GM18909 (cell line): ENCODE results near the gene VAV2.

Source experiments
- ATAC-seq: cut with Tn5 transposase; IDR thresholded peaks from one replicate; pipeline ENCODE4 v1.9.1; 2021; ENCODE audit warnings: mild to moderate bottlenecking; ENCODE audit not compliant: unreplicated experiment, poor library complexity

Gene VAV2

DNA sequence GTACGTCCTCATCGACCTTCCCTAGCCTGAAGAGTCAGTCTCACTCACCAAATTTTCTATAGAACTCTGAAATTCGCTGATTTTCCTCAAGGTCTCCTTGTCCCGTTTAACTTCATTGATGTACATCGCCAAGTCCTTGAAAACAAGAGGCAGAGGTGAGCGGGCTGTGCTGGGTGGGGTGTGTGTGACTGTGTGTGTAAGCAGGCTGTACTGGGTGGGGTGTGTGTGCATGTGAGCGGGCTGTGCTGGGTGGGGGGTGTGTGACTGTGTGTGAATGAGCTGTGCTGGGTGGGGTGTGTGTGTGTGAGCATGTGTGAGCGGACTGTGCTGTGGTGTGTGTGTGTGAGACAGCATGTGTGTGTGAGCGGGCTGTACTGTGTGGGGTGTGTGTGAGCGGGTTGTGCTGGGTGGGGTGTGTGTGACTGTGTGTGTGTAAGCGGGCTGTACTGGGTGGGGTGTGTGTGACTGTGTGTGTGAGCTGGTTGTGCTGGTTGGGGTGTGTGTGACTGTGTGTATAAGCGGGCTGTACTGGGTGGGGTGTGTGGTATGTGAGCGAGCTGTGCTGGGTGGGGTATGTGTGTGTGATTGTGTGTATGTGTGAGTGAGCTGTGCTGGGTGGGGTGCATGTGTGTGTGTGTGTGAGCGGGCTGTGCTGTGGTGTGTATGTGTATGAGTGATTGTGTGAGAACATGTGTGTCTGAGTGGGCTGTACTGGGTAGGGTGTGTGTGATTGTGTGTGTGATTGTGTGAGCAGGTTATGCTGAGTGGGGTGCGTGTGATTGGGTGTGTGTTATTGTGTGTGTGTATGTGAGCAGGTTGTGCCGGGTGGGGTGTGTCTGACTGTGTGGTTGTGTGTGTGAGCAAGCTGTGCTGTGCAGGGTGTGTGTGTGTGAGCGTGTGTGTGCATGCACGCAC lies 200.1 kb downstream of the VAV2 start:
- no peak for ATAC-seq

DNA sequence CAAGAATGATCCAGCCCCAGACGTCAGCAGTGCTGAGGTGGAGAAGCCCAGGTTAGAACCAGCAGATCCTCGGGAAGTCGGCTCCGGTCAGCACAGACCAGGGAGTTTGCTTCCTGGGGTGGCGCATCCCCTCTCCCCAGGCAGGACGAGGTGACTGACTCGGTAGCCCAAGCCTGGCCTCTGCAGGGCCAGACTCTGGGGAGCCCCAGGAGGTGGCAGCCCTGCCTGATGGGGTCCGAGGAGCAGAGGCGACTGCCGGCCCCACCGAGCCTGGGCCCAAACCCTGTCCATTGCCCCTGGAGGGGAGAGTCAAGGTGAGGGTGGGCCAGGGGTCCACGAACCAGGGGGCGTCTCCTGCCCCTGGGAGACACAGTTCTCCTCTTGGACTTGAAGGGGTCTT lies 201.1 kb downstream of the VAV2 start:
- ATAC-seq, result no peak

DNA sequence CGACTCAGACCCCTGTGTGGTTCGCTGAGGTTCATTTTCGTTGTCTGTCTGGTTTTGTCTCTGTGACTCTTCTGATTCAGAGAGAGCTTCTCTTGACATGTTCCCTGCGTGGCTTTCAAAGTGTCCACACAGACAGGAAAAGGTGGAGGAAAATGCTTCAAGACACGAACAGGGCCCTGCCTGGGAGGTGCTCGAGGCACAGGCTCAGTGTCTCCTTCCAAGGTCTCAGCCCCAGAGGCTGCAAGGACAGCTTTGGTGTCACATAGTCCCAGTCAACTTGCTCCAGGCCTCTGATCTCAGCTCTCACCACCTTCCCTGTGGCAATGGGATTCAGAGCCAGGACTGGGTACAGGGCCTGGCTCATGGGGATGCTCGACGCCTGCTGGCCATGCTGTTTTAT lies 202.3 kb downstream of the VAV2 start:
- no peak for ATAC-seq

DNA sequence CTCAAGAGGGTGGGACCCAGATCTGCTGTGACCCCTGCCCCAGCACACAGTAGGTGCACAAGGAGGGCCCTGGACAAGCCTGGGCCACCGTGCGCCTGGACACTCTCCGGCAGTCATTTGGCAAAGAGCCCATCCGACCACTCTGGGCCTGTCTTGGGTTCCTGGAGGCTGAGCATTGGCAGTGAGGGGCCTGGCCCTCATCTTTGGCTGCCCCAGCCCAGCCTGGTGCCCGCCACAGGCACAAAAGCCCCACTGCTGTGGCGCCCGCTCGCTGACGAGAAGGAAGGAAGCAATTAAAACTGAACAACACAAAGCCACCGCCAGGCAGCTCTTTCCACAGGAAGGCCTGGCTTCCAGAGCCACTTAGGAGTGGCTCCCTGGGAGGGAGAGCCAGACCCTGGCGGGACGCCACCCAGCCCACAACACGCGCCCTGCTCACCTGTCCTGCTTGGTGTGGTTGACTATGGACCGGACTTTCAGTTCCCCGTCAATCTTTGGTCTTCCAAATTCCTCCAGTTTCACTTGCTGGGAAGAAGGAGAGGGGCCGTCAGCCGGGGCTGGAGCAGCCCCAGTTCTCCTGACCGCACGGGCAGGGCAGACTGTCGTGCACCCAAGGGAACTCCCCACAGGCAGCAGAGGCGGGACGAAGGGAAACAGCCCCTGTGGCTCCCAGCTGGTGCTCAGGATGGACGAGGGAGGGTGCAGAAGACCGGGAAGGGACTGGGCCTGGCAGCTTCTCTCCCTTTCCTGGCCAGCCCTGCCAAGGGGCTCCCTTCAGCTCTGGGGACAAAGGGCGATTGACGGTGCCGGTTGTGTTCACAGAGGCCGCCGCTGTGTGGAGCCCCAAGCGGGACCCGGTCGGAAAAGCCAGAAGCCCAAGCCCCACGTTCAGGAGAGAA lies 203.1 kb downstream of the VAV2 start:
- ATAC-seq, result no peak

DNA sequence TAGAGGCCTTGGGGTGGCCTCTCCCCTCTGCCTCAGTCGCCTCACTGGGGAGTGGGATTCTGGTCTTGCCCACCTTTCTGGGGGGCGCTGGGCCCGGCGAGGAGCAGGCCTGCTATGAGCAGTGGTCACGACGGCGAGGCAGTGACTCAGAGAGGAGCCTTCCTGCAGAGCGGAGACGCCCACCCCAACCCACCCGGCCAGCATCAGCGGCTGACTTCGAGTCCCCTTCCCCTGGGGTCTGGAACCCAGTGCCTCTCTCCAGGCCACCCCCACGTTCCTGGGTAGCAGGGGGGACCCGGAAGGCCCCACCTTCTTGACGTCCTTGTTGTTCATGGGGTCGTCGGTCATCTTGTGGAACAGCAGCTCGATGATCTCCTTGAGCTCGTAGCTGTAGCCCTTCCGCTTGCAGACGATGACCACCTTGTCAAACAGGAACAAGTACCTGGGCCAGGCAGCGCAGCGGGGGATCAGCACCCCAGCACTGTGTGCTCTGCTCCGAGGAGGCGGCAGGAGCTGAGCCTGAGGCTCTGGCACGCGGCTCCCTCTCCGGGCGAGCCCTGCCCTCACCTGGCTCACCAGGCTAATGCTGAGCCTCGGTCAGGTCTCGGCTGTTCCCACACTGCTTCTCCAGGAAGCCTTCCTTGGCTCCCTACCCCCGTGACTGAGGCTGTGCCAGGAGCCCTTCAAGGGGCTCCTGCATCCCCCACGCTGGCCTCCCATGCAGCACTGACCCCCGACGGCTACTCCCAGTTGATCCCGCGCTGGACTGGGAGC lies 203.9 kb downstream of the VAV2 start:
- ATAC-seq, result no peak

DNA sequence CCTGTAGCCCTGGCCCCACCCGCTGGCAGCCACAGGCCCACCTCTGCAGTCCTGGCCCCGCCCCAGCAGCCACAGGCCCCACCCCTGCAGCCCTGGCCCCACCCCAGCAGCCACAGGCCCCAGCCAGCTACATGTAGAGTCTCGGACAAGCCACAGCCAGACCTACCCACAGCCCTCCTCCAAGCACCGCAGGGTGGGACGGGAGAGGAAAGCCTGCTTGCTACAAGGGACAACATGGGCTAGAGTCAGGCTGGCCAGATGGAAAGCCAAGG lies 204.4 kb downstream of the VAV2 start:
- ATAC-seq, result peak; percentile 62

DNA sequence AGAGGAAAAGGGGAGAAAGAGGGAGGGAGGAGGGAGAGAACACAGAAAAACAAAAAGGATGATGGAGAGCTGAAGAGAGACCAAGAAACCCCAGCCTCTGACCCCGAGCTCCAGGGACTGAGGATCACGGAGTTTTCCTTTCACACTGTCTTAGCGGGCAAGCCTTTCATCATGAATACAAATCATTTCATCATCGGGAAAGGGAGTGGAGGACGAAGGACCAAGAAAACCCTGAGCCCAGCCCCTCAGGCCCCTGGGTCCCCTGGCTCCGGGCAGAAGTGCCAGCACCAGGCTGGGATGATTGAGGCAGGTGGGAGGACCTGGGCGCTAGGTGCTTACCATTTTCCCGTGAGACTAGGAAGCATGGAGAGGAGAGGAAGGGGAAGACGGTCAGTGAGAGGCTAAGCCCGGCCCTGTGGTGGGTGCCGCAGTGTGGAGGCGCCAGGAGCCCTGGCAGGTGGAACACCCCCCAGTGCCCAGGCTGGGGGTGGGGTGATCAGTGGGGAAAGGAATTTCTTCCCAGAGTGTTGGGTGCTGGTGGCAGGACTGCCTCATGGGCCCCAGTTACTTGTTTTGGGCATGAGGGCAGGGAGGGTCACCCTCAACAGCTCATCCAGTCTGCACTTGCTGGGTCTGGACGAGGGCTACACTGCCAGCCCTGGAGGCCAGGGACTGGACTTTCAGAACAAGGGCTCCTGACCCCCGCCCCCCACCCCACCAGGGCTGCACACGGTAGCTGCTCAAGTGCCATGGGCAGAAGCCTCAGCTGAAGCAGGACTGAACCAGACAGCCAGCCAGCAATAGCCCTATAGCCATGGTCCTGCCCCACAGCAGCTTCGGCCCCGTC lies 205.0 kb downstream of the VAV2 start:
- ATAC-seq, result no peak

DNA sequence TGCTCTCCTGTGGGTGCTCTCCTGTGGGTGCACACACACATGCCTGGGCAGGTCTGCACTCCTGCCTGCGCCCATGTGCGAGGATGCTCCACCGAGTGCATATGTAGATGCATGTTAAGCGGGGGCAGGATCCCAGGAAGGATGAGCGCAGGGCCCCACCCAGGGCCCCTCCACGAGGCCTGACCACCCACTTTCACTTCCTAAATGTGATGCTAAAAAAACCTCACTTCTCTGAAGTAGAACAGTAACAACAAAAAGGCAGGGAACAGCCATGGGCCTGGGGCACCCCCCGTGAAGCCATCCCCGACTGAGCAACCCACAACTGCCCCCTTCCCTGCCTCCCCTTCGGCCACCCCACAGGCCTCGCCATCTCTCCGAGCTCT lies 205.8 kb downstream of the VAV2 start:
- no peak for ATAC-seq

DNA sequence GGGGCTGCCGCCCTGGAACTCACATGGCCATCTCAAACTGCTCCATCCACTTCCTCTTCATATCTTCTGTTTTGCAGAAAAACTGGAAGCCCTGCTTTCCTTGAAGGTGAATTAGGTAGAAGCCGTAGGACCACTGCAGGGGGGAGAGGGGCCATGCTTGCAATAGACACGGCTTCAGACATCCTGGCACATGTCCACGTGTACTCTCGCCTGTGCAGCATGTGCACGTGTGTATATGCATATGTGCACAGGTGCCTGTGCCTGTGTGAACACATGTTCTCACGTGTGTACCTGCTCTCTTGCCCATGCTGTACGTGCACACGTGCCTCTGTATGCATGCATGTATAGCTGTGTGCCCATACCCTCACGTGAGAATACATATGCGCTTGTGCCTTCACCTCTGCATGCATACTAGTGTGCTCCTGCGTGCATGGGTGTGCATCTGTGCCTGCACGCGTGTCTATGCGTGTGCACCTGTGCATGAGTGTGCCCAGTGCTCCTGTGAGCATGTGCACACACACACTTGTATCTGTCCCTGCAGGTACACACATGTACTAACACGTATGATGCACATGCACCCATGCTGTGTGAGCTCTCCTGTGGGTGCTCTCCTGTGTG lies 206.3 kb downstream of the VAV2 start:
- ATAC-seq, result no peak

DNA sequence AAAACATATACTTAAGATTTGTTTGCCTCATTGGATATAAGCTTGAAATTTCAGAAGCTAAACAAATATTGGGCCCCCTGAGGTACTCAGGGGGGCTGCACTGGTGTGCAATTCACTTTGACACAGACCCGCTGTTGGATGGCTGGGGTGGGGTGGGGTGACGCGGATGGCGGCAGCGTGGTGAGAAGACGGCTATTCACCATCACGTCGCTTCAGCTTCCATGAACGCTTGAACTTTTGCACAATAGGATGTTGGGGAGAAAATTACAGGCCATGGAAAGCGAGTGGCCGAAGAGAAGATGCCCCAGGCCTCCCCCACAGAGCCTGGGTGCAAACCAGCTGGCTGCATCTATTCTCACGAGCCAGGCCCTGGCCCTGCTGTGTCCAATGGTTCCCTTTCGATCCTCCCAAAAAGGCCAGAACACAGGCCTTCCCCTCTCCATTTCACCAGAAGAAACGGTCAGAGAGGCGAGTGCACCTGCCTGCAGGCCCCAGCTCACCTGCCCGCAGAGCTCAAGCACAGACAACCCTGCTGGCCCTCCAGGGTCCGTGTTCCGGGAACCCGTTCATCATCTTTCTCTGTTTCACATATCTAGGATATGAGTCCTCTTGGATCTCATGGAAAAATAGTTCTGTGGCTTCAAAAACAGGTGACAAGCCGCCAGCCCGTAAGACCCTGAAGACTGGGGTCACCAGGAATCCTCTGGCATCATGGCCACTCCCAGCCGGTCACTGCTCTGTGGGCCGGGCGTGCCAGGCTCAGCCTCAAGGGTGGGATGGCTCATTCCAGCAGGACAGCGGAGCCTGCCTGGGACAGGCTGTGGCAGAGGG lies 207.2 kb downstream of the VAV2 start:
- ATAC-seq, result no peak

DNA sequence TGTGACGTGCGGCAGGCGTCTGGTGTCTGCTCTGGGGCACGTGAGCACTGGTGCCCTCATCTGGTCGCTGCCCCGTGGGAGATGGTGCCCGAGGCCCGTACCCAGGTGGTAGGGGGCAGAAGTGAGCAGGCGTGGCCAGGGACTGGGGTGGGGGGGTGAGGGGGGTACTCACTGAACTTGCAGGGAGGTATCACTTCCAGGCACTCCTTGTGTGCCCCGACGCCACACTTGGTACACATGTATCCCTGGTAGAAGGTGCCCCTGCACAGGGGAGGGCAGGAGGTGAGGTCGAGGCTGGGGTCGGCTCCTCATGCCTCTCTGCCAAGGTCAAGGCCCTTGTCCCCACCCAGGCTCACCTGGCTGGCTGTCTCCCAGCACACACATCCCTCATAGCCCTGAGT lies 208.8 kb downstream of the VAV2 start:
- no peak for ATAC-seq

DNA sequence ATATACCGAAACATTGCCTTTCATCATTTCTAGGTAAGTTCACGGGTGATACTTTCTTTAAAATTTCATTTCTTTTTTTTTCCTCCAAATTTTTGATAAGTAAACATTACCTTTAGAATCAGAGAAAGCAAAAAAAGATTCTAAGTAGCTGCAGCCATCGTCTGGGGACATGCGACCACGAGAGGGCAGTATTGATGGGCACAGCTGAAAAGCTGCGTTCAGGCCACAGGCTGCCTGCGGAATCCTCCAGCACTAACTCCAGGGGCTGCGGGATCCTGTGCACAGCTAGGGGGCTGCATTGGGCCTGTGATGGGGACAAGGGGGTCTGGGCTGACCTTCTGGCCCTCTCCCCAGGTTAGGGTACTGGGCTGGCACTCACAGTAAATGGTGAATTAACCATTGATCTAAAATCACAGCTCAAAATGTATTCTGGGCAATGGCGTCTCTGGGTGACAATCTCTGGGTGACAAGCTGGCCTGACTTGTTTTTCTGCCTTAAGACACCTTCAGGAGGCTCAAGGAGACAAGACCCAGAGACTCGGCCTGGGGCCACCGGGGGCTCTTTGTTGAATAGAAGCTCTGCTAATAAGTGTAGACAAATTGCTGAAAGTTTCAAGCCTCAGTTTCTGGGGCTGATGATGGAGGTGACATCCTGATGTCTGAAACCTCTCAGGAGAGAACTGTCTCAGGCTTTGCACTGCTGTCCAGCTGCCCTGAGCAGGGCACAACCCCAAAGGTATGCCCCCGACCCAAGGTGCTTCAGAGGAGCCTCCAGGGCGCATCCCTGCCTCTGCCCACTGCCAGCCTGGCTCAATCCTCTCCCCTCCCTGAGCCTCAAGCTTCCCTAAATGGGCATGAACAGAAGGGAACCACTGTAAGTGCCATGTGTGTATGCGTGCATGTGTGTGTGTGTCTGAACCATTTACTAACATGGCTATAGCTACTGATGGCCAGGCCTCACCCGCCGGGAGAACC lies 209.7 kb downstream of the VAV2 start:
- ATAC-seq, result no peak

DNA sequence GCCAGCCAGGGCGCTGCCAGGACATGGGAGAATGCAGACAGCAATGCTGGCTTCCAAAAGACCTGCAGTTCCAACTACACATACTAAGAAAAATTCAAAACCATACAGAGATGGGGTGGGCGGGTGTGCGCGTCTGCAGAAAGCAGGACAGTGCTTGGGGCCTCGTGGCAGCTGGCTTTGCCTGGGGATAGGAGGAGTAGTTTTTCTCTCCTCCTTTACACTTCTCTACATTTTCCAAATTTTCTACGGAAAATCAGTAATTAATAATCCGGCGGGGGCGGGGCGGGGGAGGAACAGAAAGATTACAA lies 210.3 kb downstream of the VAV2 start:
- no peak for ATAC-seq

DNA sequence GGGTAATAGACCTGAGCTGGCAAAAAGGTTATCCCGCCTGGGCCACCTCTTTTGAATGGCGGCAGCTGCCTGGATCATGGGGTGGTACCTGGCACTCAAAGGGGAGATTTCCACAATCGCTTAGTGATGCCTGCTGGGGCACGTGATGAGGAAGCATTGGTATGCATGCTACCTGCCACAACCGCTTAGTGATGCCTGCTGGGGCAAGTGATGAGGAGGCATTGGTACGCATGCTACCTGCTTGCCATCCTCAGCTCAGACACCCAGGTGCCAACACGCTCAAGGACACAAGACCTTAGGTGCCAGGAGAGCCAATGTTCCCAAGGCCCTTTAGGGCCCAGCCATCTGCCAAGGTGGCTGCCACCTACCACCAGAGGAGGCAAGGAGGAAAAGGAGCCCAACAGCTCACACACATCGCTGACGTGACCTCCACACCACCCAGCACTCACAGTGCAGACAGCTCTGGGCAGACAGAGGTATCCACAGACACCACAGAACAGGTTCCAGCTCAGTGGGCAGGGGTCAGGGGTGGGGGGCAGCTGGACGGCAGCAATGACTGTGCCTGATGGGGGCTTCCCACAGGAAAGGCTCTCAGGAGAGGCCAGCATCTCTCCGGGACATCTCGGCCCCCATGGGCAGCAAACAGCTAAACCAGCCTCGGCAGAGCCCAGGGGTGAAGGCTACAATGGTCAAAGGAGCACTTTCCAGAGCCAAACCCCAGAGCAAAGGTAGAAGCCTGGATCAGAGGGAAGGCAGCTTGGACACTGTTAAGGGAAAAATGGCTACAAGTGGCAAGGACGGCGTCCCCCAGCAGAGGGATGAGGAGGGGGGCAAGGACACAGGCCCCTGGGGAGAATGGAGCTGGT lies 210.9 kb downstream of the VAV2 start:
- no peak for ATAC-seq

DNA sequence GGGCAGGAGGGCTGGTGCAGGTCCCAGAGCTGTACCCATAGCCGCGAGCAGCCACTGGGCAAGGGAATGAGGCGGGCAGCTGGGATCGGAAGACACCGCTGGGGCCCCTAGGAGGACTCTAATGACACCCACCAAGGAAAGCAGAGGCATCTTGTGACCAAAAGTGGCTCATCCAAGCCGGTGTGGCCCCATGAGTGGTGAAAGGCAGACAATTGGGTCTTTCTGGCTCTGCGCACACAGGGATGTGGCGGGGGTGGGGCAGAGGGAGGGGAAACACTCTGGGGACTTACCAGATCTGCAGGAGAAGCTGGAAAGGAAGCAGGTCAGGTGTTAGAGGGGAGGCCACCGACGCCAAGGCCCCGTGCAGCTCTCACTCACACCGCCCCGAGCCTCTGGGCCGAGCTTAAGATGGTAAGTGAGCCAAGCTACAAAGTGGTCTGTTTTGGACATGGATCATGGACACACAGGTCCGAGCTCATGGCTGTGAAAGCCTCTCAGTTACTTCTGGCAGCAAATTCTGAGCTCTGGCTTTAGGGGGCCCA lies 211.6 kb downstream of the VAV2 start:
- no peak for ATAC-seq

DNA sequence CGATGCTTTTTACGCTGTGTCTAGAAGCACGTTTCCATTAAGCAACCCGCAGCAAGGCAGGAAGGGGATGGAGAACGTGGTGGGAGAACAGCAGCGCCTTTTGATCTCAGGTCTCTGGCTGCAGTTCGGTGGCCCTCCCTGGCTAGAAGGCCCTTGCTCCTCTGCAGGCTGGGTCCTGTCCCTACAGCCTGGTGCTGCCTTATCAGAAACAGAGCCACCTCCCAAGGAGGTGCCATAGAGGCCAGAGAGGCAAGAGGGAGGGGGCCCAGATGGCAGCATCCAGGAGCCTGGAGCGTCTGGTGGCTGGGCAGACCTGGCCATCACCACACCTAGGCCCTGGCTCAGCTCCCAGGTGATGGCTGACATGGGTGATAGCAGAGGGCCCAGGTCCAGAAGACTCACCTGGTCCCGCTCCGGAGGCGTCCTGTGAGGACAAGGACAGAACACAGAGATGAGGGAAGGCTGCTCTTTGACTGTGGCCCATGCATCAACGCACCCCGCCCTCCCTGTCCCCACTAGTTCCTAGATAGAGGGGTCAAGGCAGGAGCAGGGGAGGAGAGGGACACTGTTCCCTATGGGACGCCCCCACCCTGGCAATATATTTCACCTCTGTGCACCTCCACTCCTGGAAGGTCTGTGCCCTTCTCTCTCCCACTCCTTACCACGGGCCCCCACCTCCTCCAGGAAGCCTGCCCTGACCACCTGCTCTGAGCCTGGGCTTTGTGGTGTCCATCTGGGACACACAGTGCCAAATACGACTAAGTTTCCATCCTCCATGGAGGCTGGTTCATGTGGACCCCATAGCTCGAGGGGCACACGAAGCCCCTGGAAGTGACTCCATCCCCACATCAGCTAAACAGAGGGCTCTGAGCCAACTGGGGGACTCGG lies 212.4 kb downstream of the VAV2 start:
- ATAC-seq, result no peak
